Erythroblast (primary cell): ENCODE data around the gene ACER3.

ENCODE experiments used
- GATA1 ChIP-seq: IDR thresholded peaks from 2 replicates; pipeline ENCODE4 v1.6.1; 2011; ENCODE audit warnings: low read depth, mild to moderate bottlenecking, control low read depth, low read length, moderate library complexity
- POLR2A ChIP-seq: IDR thresholded peaks from 2 replicates; pipeline ENCODE4 v1.6.1; 2011; ENCODE audit warnings: mild to moderate bottlenecking, low read length

DNA sequence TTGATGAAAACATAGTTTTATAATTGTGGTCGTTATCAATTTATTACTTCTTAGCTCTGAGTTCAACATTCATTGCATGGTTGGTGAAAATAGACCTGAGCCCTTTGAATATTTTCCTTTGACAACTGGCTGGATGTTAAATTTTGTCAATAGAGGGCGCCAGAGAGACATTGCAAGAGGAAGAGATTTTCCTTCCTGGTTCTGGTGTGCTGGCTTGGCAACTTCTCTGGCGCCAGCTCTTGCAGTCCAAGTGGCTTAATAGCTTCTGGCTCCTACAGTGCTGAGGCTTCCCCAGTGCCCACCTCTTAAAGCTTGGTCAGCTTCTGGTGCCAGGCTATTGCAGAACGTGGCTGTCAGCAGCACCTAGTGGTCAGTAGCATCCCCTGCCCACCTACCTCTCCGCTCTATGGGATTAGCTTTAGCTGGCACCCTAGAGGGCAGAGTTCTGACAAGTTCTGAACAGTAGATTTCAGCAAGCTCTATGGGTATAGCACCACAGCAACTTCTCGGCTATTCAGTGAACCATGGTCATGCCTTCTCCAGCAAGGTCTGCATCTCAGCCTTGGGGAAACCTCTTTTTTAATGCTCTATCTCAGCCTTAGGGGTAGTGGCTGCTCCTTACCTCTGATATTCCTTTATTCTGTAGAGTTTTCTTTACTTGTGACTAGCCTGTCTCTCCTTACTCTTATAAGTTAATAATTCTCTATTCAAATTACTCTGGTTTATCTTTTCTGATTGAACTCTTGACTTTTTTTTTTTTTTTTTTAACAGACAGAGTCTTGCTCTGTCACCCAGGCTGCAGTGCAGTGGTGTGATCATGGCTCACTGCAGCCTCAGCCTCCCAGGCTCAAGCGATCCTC lies 59.4 kb downstream of the ACER3 start:
- no peak for TF ChIP-seq POLR2A
- no peak for TF ChIP-seq GATA1
